HG02943 (cell line): Measurements from ENCODE around the gene ANK2.
"Not testable (repeated sequence)": the region's sequence is repeated elsewhere in the genome, so short reads cannot be mapped to it uniquely, and the experiment has no call there.

Experiments used
- ATAC-seq: cut with Tn5 transposase; IDR thresholded peaks from one replicate; pipeline ENCODE4 v1.9.1; 2021; ENCODE audit warnings: mild to moderate bottlenecking, low read depth, moderate library complexity; ENCODE audit not compliant: unreplicated experiment

The ANK2 gene

DNA sequence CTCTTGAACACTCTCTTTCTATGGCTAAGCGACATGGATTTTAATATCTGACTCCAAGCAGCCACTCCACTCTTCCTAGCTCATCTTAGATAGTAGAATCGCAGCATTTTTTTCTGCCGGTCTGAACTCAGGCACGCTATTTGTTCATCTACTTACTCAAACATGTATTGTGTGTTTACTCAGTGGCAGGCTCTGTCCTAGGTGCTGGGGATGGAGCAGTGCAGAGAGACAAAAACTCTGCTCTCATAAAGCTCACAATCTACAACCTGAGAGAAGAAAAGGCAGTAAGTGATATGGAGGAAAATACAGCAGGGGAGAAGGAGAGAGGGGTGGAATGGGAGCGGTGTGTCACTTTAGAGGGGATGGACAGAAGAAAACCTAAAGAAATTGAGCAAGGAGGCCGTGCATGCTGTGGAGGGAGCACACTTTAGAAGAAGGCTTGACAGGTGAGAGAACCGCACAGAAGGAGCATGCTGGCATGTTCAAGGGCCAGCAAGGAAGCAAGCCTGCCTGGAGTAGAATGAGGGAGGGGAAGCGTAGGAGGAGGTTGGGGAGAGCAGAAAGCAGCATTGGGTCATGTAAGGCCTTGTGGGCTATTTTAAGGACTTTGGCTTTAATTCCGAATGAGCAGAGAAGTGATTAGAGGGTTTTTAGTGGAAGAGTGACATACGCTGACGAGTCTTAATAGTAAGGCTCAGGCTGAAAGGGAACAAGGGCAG lies 132.0 kb downstream of the ANK2 start:
- ATAC-seq, result no peak

DNA sequence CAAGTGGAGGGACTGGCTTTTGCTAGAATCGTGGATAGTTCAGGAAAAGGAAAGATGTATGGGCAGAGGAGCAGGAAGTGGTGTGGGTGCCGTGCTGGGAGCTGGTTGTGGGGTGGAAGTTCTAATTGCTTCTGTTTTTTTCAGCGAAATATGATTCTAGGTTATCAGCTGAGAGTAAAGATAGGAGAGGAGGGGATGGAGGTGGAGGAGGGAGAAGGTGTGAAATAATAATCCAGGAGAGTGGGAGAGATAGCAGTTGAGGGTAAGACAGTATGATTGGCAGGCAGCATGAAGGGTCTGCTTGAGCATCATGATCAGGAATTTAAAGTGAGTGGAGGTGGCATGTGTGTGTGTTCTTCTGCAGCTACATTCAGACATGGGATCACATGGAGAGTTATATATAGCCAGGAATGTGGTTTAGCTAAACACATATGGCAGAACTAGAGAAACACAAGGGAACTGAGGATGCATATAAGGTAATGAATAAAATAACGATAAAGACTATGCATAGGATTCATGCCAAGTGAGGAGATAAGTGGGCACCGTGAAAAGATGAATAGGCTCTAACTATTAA lies 133.7 kb downstream of the ANK2 start:
- ATAC-seq, result no peak

DNA sequence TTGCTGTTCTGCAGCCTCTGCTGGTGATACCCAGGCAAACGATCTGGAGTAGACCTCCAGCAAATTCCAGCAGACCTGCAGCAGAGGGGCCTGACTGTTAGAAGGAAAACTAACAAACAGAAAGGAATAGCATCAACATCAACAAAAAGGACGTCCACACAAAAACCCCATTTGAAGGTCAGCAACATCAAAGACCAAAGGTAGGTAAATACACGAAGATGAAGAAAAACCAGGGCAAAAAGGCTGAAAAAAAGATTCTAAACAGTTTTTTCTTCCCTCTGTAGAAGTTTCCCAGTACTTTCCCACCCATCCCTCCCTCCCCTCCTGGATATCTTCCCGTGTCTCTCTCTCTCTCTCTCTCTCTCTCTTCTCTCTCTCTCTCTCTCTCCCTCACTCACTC lies 136.8 kb downstream of the ANK2 start:
- not testable (repeated sequence) for ATAC-seq

DNA sequence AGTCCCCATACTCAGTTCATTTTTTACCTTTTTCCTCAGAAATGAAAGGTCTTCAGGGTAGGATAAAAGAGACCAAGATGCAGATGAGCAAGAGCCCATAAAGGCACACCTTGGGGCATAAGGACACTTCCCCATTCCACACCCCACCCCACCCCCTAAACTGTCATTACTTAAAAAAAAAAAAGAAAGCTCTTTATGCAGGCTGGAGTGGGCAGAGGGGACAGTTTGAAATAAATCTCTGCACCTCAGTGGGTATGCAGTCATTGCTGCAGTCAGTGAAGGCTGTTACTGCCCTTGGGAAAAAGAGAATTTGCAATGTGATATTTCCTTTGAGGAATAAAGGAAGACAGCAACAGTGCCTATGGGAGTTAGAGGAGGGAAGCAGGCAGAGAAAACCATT lies 137.5 kb downstream of the ANK2 start:
- ATAC-seq, result no peak

DNA sequence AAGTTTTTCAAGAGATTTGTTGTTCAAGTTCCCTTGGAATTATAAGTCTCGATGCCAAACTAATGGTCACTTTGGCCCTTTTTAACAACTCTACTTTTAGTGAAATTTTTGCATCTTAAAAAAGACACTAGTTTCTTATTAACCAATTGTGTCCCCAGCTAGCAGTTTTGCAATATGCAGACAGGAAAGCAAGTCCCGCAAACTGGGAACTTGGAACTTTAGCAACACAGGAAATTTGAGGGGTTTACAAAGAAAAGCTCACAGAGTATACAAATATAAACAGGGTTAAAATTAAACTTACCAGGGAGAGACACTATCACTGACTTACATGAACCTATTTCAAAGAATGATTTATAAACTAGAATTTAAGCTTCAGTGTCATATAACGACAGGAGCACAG lies 137.9 kb downstream of the ANK2 start:
- ATAC-seq, result no peak

DNA sequence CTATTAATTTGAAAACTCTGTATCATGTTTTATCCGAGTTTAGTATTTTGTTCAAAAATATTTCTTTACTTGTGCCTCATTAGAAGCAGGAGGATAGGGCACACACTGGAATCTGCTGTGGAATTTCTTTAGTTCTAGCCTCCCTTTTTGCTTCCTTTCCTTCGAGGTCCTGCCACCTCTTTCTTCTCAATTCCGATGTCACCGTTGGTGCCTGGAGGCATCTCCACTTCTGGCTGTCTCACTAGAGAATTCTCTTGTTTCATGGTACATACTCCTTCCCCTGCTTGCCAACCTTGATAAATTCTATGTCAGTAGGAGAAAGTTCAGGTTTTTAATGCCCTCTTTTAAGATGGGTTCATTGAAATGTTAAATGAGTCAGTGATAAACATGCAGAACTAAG lies 140.1 kb downstream of the ANK2 start:
- no peak for ATAC-seq

DNA sequence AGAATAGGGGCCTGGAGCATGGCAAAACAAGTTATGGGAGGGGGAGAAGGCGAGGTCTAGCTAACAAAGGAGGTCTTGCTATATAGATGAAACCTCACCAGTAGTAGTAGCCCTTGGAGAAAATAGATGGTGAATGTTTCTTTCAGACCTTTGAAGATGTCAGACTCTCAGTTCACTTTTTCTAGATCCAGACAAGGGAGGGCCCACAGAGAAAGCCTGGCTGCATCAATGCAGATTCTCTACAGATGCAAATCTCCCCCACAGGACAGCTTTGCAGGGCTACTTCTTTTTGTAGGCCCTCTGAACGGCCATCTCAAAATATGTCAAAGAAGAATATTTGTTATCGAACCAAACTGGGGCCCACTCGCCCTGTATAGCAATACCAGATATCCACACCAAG lies 159.7 kb downstream of the ANK2 start:
- no peak for ATAC-seq

DNA sequence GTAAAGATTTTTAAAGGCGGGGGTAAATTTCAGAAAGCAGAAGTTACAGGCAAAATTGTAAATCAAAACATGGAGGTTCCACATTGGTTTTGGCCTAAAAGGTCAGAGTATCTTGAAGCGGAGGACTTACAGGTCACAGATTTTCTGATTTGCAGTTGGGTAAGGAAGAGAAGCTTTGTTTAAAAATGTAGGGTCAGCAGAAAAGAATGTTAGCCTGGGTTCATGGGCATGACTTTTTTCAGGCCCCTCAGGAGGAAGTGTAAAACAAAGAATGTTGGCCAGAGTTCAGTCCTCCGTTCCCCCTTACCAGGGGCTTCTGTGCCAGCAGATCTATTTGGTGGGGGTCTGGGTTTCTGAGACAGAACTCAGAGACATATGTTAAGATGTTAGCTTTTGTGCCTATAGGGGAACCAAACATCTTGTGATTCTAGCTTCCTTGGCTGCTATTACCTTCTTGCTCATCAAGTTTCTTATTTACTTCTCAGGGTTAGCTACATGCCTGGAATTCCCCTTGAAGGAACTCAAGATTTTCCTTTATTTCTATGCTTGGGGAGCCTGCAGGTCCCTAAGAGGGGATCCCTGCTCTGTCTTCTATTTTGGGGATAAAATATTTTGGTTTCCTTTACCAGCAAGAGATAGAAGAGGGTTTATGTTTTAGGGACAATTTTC lies 160.3 kb downstream of the ANK2 start:
- no peak for ATAC-seq

DNA sequence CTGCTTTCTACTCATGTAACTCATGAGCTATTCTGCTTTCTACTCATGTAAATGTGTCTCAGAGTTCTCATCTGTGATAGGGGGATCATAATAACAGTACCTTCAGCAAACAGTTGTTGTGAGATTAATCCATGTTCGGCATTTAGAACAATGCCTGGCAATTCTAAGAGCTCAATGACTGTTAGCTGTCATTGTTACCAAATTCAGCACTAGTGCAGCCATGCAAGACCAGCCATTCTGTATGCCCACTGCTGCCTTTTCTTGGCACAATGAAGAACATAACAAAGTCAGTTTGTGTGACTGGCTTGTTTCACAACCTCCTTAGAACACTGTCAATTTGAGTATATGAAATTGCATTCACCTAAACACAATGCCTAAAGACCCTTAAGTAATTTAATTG lies 163.2 kb downstream of the ANK2 start:
- no peak for ATAC-seq

DNA sequence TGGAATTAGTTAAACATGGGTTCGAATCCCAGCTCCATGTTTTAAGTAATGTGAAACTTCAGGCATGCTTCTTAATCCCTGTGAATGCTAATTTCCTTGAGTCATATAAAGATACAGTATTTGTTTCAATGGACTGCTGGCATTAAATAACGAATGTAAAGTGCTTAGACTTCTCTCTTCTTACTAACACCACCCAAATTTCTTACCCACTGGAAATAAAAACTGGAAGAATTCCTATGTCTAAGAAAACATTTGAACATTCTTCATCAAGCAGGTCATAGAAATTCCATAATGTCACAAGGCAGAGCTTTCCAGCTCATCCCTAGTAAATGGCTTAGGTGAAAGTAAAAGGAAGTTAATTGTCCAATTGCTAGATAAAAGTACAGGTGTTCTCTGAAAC lies 172.5 kb downstream of the ANK2 start:
- no peak for ATAC-seq

DNA sequence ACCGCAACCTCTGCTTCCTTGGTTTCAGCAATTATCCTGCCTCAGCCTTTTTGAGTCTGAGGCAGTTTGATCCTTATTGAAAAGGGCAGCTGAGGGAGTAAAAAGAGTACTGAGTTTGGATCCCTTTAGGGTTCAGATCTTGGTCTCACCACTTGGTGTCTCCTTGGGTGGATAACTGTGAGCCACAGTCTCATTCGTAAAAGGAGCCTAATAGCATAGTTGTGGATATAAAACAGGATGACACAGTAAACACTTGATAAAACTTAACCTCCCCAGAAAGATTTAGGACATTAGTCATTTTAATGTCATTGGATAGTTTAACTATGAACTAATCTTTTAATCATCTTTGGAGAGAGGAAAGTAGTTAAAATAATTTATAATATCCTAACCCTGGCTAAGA lies 173.0 kb downstream of the ANK2 start:
- no peak for ATAC-seq

DNA sequence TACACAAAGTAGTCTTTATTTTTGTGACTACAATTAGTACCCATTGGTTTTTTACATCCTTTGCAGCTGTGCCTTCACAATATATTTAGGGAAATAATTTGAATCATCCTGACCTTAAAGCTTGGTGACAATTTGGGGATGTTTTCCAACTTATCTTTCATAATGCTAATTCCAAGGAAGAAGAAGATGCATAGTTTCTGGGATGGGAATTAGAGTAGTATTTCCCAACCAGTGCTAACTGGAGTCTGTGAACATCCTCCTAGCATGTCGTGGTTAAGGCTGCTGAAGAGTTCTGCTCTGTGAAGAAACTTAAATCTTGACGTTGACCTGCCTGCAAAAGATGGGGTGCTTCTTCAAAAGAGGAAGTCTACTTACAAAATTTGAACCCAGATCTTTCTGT lies 173.5 kb downstream of the ANK2 start:
- no peak for ATAC-seq

DNA sequence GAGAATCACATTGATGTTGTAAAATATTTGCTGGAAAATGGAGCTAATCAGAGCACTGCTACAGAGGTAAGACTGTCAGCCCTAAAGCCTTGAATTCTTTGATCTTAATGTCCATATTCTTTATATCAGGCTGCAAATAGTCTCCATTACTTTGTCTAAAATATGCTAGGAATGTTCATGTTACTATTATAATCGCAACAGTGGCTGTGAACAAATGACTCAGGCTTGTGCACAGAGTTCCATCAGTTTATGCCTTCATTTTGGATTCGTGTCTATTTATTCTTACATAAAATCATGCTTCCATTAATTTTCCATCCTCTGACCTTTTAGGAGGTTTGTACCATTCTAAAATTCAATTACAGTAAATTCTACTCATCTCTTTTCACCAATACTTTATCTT lies 182.7 kb downstream of the ANK2 start:
- no peak for ATAC-seq

DNA sequence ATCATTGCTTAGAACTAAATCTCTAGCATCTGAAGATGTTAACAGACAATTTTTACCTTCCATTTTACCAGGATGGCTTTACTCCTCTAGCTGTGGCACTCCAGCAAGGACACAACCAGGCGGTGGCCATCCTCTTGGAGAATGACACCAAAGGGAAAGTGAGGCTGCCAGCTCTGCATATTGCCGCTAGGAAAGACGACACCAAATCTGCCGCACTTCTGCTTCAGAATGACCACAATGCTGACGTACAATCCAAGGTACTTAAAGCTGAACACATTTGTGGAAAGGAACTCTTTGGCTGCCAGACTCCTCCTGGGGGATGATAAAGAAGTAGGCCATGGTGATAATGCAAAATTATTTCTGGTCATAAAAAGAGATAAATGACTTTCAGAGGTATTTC lies 187.5 kb downstream of the ANK2 start:
- no peak for ATAC-seq

DNA sequence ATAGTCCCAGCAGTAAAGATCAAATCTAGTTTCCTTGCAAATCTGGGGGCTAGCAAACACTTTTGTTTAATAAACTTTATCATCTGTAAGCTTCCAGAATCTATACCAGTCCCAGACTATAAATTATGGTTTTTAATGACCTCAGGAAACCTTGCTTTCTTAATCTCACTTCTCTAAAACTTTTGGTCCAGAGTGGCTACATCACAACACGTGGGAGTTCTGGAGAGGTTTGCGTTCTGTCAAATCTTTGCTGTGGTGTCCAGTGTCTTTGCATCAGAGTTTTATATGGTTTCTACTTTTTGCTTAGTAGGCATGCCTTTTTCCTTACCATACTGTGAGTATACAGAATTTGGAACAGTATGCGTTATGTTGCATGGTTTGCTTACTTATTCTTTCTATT lies 193.9 kb downstream of the ANK2 start:
- no peak for ATAC-seq

DNA sequence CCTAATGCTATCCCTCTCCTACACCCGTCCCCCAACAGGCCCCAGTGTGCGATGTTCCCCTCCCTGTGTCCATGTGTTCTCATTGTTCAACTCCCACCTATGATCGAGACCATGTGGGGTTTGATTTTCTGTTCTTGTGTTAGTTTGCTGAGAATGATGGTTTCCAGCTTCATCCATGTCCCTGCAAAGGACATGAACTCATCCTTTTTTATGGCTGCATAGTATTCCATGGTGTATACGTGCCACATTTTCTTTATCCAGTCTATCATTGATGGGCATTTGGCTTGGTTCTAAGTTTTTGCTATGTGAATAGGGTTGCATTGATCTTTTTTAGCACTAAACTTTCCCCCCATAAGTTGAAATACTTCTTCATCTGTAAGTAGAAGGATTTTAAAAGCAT lies 195.3 kb downstream of the ANK2 start:
- ATAC-seq, result not testable (repeated sequence)

DNA sequence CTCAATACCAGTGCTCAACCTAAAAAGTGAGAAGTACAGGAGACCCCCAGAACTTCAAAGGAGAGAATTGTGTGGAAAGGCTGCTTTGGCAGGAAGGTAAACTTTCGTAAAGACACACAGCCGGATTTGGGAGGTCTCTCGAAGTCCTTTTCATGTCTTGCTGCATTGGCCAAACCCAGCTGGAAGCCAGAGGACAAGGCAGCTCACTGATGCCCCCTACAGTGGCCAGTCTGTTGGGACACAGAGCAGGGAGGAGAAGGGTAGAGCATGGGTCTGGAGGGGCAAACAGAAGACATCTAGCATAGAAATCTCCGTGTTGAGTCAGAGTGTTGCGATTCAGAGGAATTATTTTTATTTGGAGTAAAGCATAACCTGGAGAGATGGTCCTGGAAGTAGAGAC lies 198.9 kb downstream of the ANK2 start:
- ATAC-seq, result no peak

DNA sequence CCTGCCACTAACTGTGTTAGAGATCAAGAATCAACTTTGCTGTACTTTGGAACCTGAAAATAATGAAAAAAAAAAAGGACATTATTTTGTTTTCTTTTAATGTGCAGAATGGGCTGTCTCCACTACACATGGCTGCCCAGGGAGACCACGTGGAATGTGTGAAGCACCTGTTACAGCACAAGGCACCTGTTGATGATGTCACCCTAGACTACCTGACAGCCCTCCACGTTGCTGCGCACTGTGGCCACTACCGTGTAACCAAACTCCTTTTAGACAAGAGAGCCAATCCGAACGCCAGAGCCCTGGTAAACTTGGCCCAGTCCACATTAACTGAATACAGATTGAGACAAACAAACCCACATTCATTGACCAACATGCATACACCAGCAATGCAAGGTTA lies 206.2 kb downstream of the ANK2 start:
- ATAC-seq, result no peak

DNA sequence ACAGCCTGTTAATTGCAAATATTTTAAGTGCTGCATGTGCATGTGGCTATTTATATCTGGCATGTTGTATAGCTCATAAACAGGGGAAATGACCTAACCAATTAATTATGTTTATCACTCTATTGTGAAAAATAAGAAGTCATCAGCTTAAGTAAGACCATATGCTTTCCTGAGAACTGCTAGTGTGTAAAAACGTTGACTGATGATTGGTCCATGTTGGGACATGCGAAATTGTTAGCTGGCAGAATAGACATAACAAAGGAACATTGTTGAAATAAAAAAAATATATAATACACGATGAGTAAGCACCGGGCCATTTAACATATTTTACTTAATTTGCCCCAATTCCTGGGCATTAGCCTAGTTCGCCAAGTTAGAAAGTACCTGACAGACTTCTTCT lies 207.5 kb downstream of the ANK2 start:
- ATAC-seq, result no peak

DNA sequence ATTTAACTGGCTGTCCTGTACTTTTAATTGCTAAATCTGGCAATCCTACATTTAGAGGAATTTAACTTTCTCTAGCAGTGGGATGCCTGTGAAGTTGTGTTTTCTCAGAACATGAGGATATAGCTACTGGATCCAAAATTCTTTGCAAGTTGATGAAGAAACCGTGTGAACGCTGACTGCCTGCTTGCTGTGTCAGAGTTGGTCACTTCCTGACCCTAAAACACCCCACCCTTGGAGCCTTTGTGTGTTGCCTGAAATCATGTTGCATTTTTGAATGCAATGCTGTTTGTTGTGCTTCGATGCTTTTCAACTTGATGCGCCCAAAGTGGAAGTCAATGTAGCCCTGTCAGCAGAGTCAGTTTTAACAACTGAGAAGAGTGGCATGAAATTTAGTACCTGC lies 211.2 kb downstream of the ANK2 start:
- ATAC-seq, result no peak

DNA sequence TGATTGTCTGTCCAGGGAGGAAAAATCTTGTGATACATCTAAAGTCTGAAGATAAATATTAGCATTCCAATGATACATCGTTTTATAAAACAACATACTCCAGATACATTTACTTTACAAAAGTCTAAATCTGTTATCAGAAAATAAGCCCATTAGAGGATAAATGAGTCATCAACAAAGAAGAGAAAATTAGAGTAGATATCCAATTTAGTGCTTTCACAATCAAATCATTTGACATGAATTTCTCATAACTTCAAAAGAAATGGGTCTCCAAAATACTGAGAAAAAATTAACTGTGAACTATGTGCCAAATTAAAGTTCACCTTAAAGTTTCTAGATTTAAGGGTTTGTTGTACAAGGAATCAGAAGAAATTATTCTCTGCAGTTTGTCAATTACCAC lies 213.8 kb downstream of the ANK2 start:
- ATAC-seq, result no peak
